H1 (cell line): ENCODE results near the gene TPD52L2.

Experiments
- CHD1 ChIP-seq: IDR thresholded peaks from 2 replicates; pipeline ENCODE4 v1.6.1; 2012; ENCODE audit warnings: low read depth, low read length, improper control_type of control experiment
- GTF2F1 ChIP-seq: IDR thresholded peaks from 2 replicates; pipeline ENCODE4 v1.6.1; 2012; ENCODE audit warnings: low read depth, low read length, improper control_type of control experiment, borderline replicate concordance
- KDM1A ChIP-seq: fragments of 200-600, 300-600 bp; sonication (generic); IDR thresholded peaks from 2 replicates; pipeline ENCODE4 v1.7.1; 2016; ENCODE audit warnings: mild to moderate bottlenecking, low read length, borderline replicate concordance
- KDM5A ChIP-seq: fragments of 200-600 bp; IDR thresholded peaks from 2 replicates; pipeline ENCODE4 v1.7.1; 2012; ENCODE audit warnings: mild to moderate bottlenecking, low read length, inconsistent platforms, mixed read lengths
- MAX ChIP-seq: IDR thresholded peaks from 2 replicates; pipeline ENCODE4 v1.6.1; 2012; ENCODE audit warnings: inconsistent platforms
- PHF8 ChIP-seq: fragments of 200-600 bp; sonication (generic); conservative IDR thresholded peaks from 2 replicates; pipeline ENCODE4 v1.7.1; 2012; ENCODE audit warnings: low read depth, mild to moderate bottlenecking, inconsistent platforms, low read length, moderate library complexity
- POLR2A ChIP-seq, 2 experiments: IDR thresholded peaks; 1 replicate in 1 of 2; 2 replicates in 1 of 2; pipeline ENCODE4 v1.6.1; 2011; ENCODE audit warnings: low read depth in 2 of 2, low read length in 2 of 2, mild to moderate bottlenecking in 2 of 2; ENCODE audit errors: control extremely low read depth in 1 of 2
- RAD21 ChIP-seq, 2 experiments: IDR thresholded peaks in 1 of 2; conservative IDR thresholded peaks in 1 of 2; 2 replicates each; pipeline ENCODE4 v1.6.1; 2011; ENCODE audit warnings: low read depth in 2 of 2, low read length in 2 of 2, improper control_type of control experiment in 1 of 2, inconsistent platforms in 1 of 2, mild to moderate bottlenecking in 1 of 2, moderate library complexity in 1 of 2
- SIN3A ChIP-seq, 2 experiments: IDR thresholded peaks in 1 of 2; conservative IDR thresholded peaks in 1 of 2; 2 replicates each; pipeline ENCODE4 v1.6.1; 2011 to 2012; ENCODE audit warnings: low read length in 2 of 2, improper control_type of control experiment in 1 of 2, low read depth in 1 of 2, mild to moderate bottlenecking in 1 of 2
- SUZ12 ChIP-seq: fragments of 200-600 bp; sonication (generic); IDR thresholded peaks from 2 replicates; pipeline ENCODE4 v1.6.1; 2012; ENCODE audit warnings: mild to moderate bottlenecking, inconsistent platforms, low read length, moderate library complexity, mixed read lengths
- TF ChIP-seq, protein P1 (sequence below), 3 experiments: IDR thresholded peaks; 1 replicate in 2 of 3; 2 replicates in 1 of 3; pipeline versions ENCODE4 v1.5.1 to v1.6.1; 2011; ENCODE audit warnings: low read length in 3 of 3, mild to moderate bottlenecking in 3 of 3, inconsistent platforms in 2 of 3, low read depth in 1 of 3, moderate library complexity in 1 of 3; ENCODE audit not compliant: insufficient read depth in 1 of 3; ENCODE audit errors: control extremely low read depth in 1 of 3

GRCh38 chr20:63821811-63822210 lies 43.3 kb upstream of the TPD52L2 start:
- TF ChIP-seq CHD1: no peak
- no peak for TF ChIP-seq SIN3A (conservative IDR thresholded peaks at IDR 0.05 in 1 of 2, IDR thresholded peaks at IDR 0.05 in 1 of 2; ENCODE audit: low read depth in 1 of 2, low read length in 2 of 2)
- TF ChIP-seq RAD21 (IDR thresholded peaks at IDR 0.05 in 1 of 2, conservative IDR thresholded peaks at IDR 0.05 in 1 of 2; ENCODE audit: low read depth in 2 of 2, low read length in 2 of 2): no peak
- TF ChIP-seq, protein P1, sequence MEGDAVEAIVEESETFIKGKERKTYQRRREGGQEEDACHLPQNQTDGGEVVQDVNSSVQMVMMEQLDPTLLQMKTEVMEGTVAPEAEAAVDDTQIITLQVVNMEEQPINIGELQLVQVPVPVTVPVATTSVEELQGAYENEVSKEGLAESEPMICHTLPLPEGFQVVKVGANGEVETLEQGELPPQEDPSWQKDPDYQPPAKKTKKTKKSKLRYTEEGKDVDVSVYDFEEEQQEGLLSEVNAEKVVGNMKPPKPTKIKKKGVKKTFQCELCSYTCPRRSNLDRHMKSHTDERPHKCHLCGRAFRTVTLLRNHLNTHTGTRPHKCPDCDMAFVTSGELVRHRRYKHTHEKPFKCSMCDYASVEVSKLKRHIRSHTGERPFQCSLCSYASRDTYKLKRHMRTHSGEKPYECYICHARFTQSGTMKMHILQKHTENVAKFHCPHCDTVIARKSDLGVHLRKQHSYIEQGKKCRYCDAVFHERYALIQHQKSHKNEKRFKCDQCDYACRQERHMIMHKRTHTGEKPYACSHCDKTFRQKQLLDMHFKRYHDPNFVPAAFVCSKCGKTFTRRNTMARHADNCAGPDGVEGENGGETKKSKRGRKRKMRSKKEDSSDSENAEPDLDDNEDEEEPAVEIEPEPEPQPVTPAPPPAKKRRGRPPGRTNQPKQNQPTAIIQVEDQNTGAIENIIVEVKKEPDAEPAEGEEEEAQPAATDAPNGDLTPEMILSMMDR (IDR thresholded peaks at IDR 0.05; ENCODE audit: control extremely low read depth in 1 of 3, insufficient read depth in 1 of 3, low read depth in 1 of 3, low read length in 3 of 3): no peak
- TF ChIP-seq KDM1A: no peak
- no peak for TF ChIP-seq SUZ12
- TF ChIP-seq GTF2F1: no peak
- TF ChIP-seq KDM5A: no peak
- no peak for TF ChIP-seq PHF8
- no peak for TF ChIP-seq POLR2A (IDR thresholded peaks at IDR 0.05; ENCODE audit: control extremely low read depth in 1 of 2, low read depth in 2 of 2, low read length in 2 of 2)
- no peak for TF ChIP-seq MAX
